Mucosa of stomach (tissue), 1 donor: ENCODE data around the gene CNTN1.

Experiments used
- H3K27me3 ChIP-seq: one replicate; pipeline ENCODE4 v1.7.0; 2013; ENCODE audit warnings: mild to moderate bottlenecking, low read length; ENCODE audit not compliant: control insufficient read depth, insufficient read depth
- H3K36me3 ChIP-seq: one replicate; pipeline ENCODE4 v1.7.0; 2013; ENCODE audit warnings: low read length; ENCODE audit not compliant: control insufficient read depth, insufficient read depth
- H3K4me1 ChIP-seq: one replicate; pipeline ENCODE4 v1.7.0; 2013; ENCODE audit warnings: mild to moderate bottlenecking, low read length; ENCODE audit not compliant: control insufficient read depth, insufficient read depth
- H3K4me3 ChIP-seq: one replicate; pipeline ENCODE4 v1.7.0; 2013; ENCODE audit warnings: low read length
- H3K9ac ChIP-seq: one replicate; pipeline ENCODE4 v1.7.0; 2013; ENCODE audit warnings: mild to moderate bottlenecking, low read length, moderate library complexity
- H3K9me3 ChIP-seq: one replicate; pipeline ENCODE4 v1.7.0; 2013; ENCODE audit warnings: mild to moderate bottlenecking, low read length, moderate library complexity; ENCODE audit not compliant: control insufficient read depth
- donor health status: Pancreatic carcinoma.

Gene CNTN1

GRCh38 chr12:40792792-40793386 lies 100.7 kb downstream of the CNTN1 start:
- H3K9ac ChIP-seq: no peak overlapping the region
- H3K9me3 ChIP-seq: no peaks in the 10 kb centered on the region
- H3K4me1 ChIP-seq: no peaks in the 10 kb centered on the region
- H3K36me3 ChIP-seq: no peaks in the 10 kb centered on the region
- H3K27me3 ChIP-seq: no peaks in the 10 kb centered on the region
- H3K4me3 ChIP-seq: no peak overlapping the region

GRCh38 chr12:40793471-40793870 lies 101.2 kb downstream of the CNTN1 start:
- no peaks in the 10 kb centered on the region for H3K4me1 ChIP-seq
- no peaks in the 10 kb centered on the region for H3K9me3 ChIP-seq
- no peak overlapping the region for H3K4me3 ChIP-seq
- H3K36me3 ChIP-seq: no peaks in the 10 kb centered on the region
- no peaks in the 10 kb centered on the region for H3K27me3 ChIP-seq
- H3K9ac ChIP-seq: no peak overlapping the region

GRCh38 chr12:40794087-40794486 lies 101.8 kb downstream of the CNTN1 start:
- no peak overlapping the region for H3K4me3 ChIP-seq
- no peaks in the 10 kb centered on the region for H3K36me3 ChIP-seq
- H3K4me1 ChIP-seq: no peaks in the 10 kb centered on the region
- H3K27me3 ChIP-seq: no peaks in the 10 kb centered on the region
- H3K9me3 ChIP-seq: no peaks in the 10 kb centered on the region
- H3K9ac ChIP-seq: no peak overlapping the region

- Histone ChIP-seq H3K4me1 (no peaks in the 10 kb centered on the region), H3K4me3 (no peak overlapping the region), H3K9ac (no peak overlapping the region), H3K9me3 (no peaks in the 10 kb centered on the region), H3K36me3 (no peaks in the 10 kb centered on the region), H3K27me3 (no peaks in the 10 kb centered on the region)
Observed at GRCh38 chr12:40801082-40801481, 108.8 kb downstream of the CNTN1 start.

- Histone ChIP-seq H3K9me3 (no peaks in the 10 kb centered on the region), H3K4me3 (no peak overlapping the region), H3K27me3 (no peaks in the 10 kb centered on the region), H3K4me1 (no peaks in the 10 kb centered on the region), H3K36me3 (no peaks in the 10 kb centered on the region), H3K9ac (no peak overlapping the region)
Observed at GRCh38 chr12:40801861-40802260, 109.6 kb downstream of the CNTN1 start.

GRCh38 chr12:40802656-40803055 lies 110.4 kb downstream of the CNTN1 start:
- no peak overlapping the region for H3K9ac ChIP-seq
- H3K4me1 ChIP-seq: no peaks in the 10 kb centered on the region
- H3K4me3 ChIP-seq: no peak overlapping the region
- H3K9me3 ChIP-seq: no peaks in the 10 kb centered on the region
- H3K36me3 ChIP-seq: no peaks in the 10 kb centered on the region
- H3K27me3 ChIP-seq: no peaks in the 10 kb centered on the region

- no peaks in the 10 kb centered on the region for H3K27me3 ChIP-seq
- no peak overlapping the region for H3K4me3 ChIP-seq
- H3K9ac ChIP-seq: no peak overlapping the region
- H3K9me3 ChIP-seq: no peaks in the 10 kb centered on the region
- H3K4me1 ChIP-seq: no peaks in the 10 kb centered on the region
- H3K36me3 ChIP-seq: no peaks in the 10 kb centered on the region
Observed at GRCh38 chr12:40819436-40820108, 127.3 kb downstream of the CNTN1 start.

- H3K4me3 ChIP-seq: no peak overlapping the region
- H3K4me1 ChIP-seq: no peaks in the 10 kb centered on the region
- no peak overlapping the region for H3K9ac ChIP-seq
- no peaks in the 10 kb centered on the region for H3K27me3 ChIP-seq
- no peaks in the 10 kb centered on the region for H3K9me3 ChIP-seq
- no peaks in the 10 kb centered on the region for H3K36me3 ChIP-seq
Observed at GRCh38 chr12:40820794-40821484, 128.7 kb downstream of the CNTN1 start.

GRCh38 chr12:40825156-40825555 lies 132.9 kb downstream of the CNTN1 start:
- no peaks in the 10 kb centered on the region for H3K4me1 ChIP-seq
- H3K27me3 ChIP-seq: no peaks in the 10 kb centered on the region
- H3K9me3 ChIP-seq: no peaks in the 10 kb centered on the region
- no peak overlapping the region for H3K4me3 ChIP-seq
- H3K36me3 ChIP-seq: no peaks in the 10 kb centered on the region
- H3K9ac ChIP-seq: no peak overlapping the region

- Histone ChIP-seq H3K4me1 (no peaks in the 10 kb centered on the region), H3K9me3 (no peaks in the 10 kb centered on the region), H3K9ac (no peak overlapping the region), H3K27me3 (no peaks in the 10 kb centered on the region), H3K4me3 (no peak overlapping the region), H3K36me3 (no peaks in the 10 kb centered on the region)
Observed at GRCh38 chr12:40827683-40828592, 135.7 kb downstream of the CNTN1 start.

- no peak overlapping the region for H3K9ac ChIP-seq
- H3K27me3 ChIP-seq: no peaks in the 10 kb centered on the region
- H3K36me3 ChIP-seq: no peaks in the 10 kb centered on the region
- no peaks in the 10 kb centered on the region for H3K4me1 ChIP-seq
- no peak overlapping the region for H3K4me3 ChIP-seq
- H3K9me3 ChIP-seq: no peaks in the 10 kb centered on the region
Observed at GRCh38 chr12:40828593-40828990, 136.4 kb downstream of the CNTN1 start.

GRCh38 chr12:40829738-40830144 lies 137.5 kb downstream of the CNTN1 start:
- Histone ChIP-seq H3K4me1 (no peaks in the 10 kb centered on the region), H3K9ac (no peak overlapping the region), H3K9me3 (no peaks in the 10 kb centered on the region), H3K36me3 (no peaks in the 10 kb centered on the region), H3K4me3 (no peak overlapping the region), H3K27me3 (no peaks in the 10 kb centered on the region)
